GM15510 (cell line): ENCODE results near the gene SNX12.

Experiments used
- POLR2A ChIP-seq: IDR thresholded peaks from 3 replicates; pipeline ENCODE4 v1.6.1; 2011; ENCODE audit warnings: borderline replicate concordance; ENCODE audit not compliant: insufficient read length; ENCODE audit errors: extremely low read depth

Gene SNX12

GRCh38 chrX:71068044-71068918 is at the start of gene SNX12:
Gene SNX12, minus strand, starts transcription at chrX:71068334. Its CDS starts 28 bp downstream, at chrX:71068306.
- peak; percentile 72 for TF ChIP-seq POLR2A

GRCh38 chrX:71117358-71117757 is 49.2 kb upstream of the SNX12 start:
- no peak for TF ChIP-seq POLR2A

- no peak for TF ChIP-seq POLR2A
These were observed 43.8 kb upstream of the SNX12 start for GRCh38 chrX:71111921-71112431.

GRCh38 chrX:71111141-71111843 is 43.2 kb upstream of the SNX12 start, which contains the start of gene IL2RG:
Gene IL2RG, minus strand, starts transcription at chrX:71111577. Its CDS starts 38 bp downstream, at chrX:71111539.
- peak; percentile 66 for TF ChIP-seq POLR2A

GRCh38 chrX:71109051-71109450 is 40.9 kb upstream of the SNX12 start:
- no peak for TF ChIP-seq POLR2A

GRCh38 chrX:71107762-71108360 is 39.7 kb upstream of the SNX12 start:
- no peak for TF ChIP-seq POLR2A

GRCh38 chrX:71107245-71107644 is 39.1 kb upstream of the SNX12 start:
- no peak for TF ChIP-seq POLR2A

GRCh38 chrX:71106427-71106826 is 38.3 kb upstream of the SNX12 start, which contains the start of gene CXorf65:
Gene CXorf65, minus strand, starts transcription at chrX:71106740. Its CDS starts 184 bp downstream, at chrX:71106556.
- TF ChIP-seq POLR2A: no peak

- no peak for TF ChIP-seq POLR2A
These were observed 37.5 kb upstream of the SNX12 start for GRCh38 chrX:71105628-71106027.

- no peak for TF ChIP-seq POLR2A
These were observed 35.2 kb upstream of the SNX12 start for GRCh38 chrX:71103110-71103983.

GRCh38 chrX:71102292-71102691 is 34.2 kb upstream of the SNX12 start:
- TF ChIP-seq POLR2A: no peak

- no peak for TF ChIP-seq POLR2A
These were observed 32.7 kb upstream of the SNX12 start for GRCh38 chrX:71100581-71101505.

GRCh38 chrX:71099736-71100135 is 31.6 kb upstream of the SNX12 start:
- no peak for TF ChIP-seq POLR2A

- TF ChIP-seq POLR2A: no peak
These were observed 30.9 kb upstream of the SNX12 start for GRCh38 chrX:71098951-71099506.
